ENCODE data around the gene GNA12. TPM values are rescaled to one million over a fixed set of nuclear protein-coding genes. Genes with fewer than 3 reads are reported as not detected.

GNA12 gene
- total and polyA plus RNA-seq, 5 donors from 2014 or later: 5.0 to 29.1 (median 7.9) TPM

- H3K27ac Mint-ChIP-seq: peak overlapping the region in 1 of 3 donors; percentile 35
- Histone ChIP-seq H3K36me3 (ENCODE audit: control insufficient read depth, insufficient read depth, low read length) (no peaks in the 10 kb centered on the region), H3K27me3 (ENCODE audit: control insufficient read depth, insufficient read depth, low read length) (no peaks in the 10 kb centered on the region), H3K9me3 (ENCODE audit: control insufficient read depth in 2 of 2, low read length in 2 of 2) (no peaks in the 10 kb centered on the region), H3K27ac (ENCODE audit: insufficient read depth, low read length, poor library complexity, severe bottlenecking) (no peak overlapping the region), H3K4me3 (ENCODE audit: low read depth, low read length) (no peak overlapping the region), H3K4me1 (ENCODE audit: control insufficient read depth, insufficient read depth, low read length, poor library complexity, severe bottlenecking) (no peaks in the 10 kb centered on the region)
- no peaks in the 10 kb centered on the region for H3K27me3 Mint-ChIP-seq
- peak overlapping the region in 1 of 4 donors; percentile 8 for H3K4me3 Mint-ChIP-seq
- DNase-seq (no peak), ATAC-seq (ENCODE audit: low read depth in 2 of 2) (no peak)
- peaks cover 0 to 2% (median 0%) of the 10 kb centered on the region in 7 donors for H3K9me3 Mint-ChIP-seq
- peaks cover 11% of the 10 kb centered on the region for H3K36me3 Mint-ChIP-seq
- peaks cover 21 to 59% (median 32%) of the 10 kb centered on the region in 4 donors for H3K4me1 Mint-ChIP-seq
These were observed 41.4 kb downstream of the GNA12 start for GRCh38 chr7:2802504-2803341.

GRCh38 chr7:2802101-2802500, 42.0 kb downstream of the GNA12 start:
- H3K27ac Mint-ChIP-seq: no peak overlapping the region
- Histone ChIP-seq H3K27ac (ENCODE audit: insufficient read depth, low read length, poor library complexity, severe bottlenecking) (no peak overlapping the region), H3K4me1 (ENCODE audit: control insufficient read depth, insufficient read depth, low read length, poor library complexity, severe bottlenecking) (no peaks in the 10 kb centered on the region), H3K9me3 (ENCODE audit: control insufficient read depth in 2 of 2, low read length in 2 of 2) (no peaks in the 10 kb centered on the region), H3K4me3 (ENCODE audit: low read depth, low read length) (no peak overlapping the region), H3K36me3 (ENCODE audit: control insufficient read depth, insufficient read depth, low read length) (no peaks in the 10 kb centered on the region), H3K27me3 (ENCODE audit: control insufficient read depth, insufficient read depth, low read length) (no peaks in the 10 kb centered on the region)
- DNase-seq: no peak
- no peak overlapping the region for H3K4me3 Mint-ChIP-seq
- peaks cover 24 to 59% (median 32%) of the 10 kb centered on the region in 4 donors for H3K4me1 Mint-ChIP-seq
- ATAC-seq (ENCODE audit: low read depth in 2 of 2): no peak
- H3K9me3 Mint-ChIP-seq: peaks cover 0 to 2% (median 0%) of the 10 kb centered on the region in 7 donors
- no peaks in the 10 kb centered on the region for H3K27me3 Mint-ChIP-seq
- H3K36me3 Mint-ChIP-seq: peaks cover 11% of the 10 kb centered on the region

GRCh38 chr7:2800931-2801688, 43.0 kb downstream of the GNA12 start:
- DNase-seq: peak in 1 of 3 donors; percentile 28
- Histone ChIP-seq H3K9me3 (ENCODE audit: control insufficient read depth in 2 of 2, low read length in 2 of 2) (no peaks in the 10 kb centered on the region), H3K4me3 (ENCODE audit: low read depth, low read length) (no peak overlapping the region), H3K4me1 (ENCODE audit: control insufficient read depth, insufficient read depth, low read length, poor library complexity, severe bottlenecking) (no peaks in the 10 kb centered on the region), H3K36me3 (ENCODE audit: control insufficient read depth, insufficient read depth, low read length) (no peaks in the 10 kb centered on the region), H3K27me3 (ENCODE audit: control insufficient read depth, insufficient read depth, low read length) (no peaks in the 10 kb centered on the region), H3K27ac (ENCODE audit: insufficient read depth, low read length, poor library complexity, severe bottlenecking) (no peak overlapping the region)
- Mint-ChIP-seq H3K4me3 (no peak overlapping the region), H3K4me1 (peaks cover 24 to 61% (median 32%) of the 10 kb centered on the region in 4 donors), H3K9me3 (peaks cover 0 to 2% (median 0%) of the 10 kb centered on the region in 7 donors), H3K27me3 (no peaks in the 10 kb centered on the region), H3K27ac (peak overlapping the region in 2 of 3 donors; percentile 44 to 79), H3K36me3 (peaks cover 11% of the 10 kb centered on the region)
- no peak for ATAC-seq (ENCODE audit: low read depth in 2 of 2)

- ATAC-seq (ENCODE audit: low read depth in 2 of 2) (no peak), DNase-seq (no peak)
- Mint-ChIP-seq H3K36me3 (peaks cover 11% of the 10 kb centered on the region), H3K4me1 (peaks cover 24 to 61% (median 32%) of the 10 kb centered on the region in 4 donors), H3K4me3 (peak overlapping the region in 1 of 4 donors; percentile 4), H3K27me3 (no peaks in the 10 kb centered on the region), H3K9me3 (peaks cover 0 to 2% (median 0%) of the 10 kb centered on the region in 7 donors), H3K27ac (peak overlapping the region in 2 of 3 donors; percentile 22 to 44)
- Histone ChIP-seq H3K27ac (ENCODE audit: insufficient read depth, low read length, poor library complexity, severe bottlenecking) (no peak overlapping the region), H3K36me3 (ENCODE audit: control insufficient read depth, insufficient read depth, low read length) (no peaks in the 10 kb centered on the region), H3K27me3 (ENCODE audit: control insufficient read depth, insufficient read depth, low read length) (no peaks in the 10 kb centered on the region), H3K9me3 (ENCODE audit: control insufficient read depth in 2 of 2, low read length in 2 of 2) (no peaks in the 10 kb centered on the region), H3K4me1 (ENCODE audit: control insufficient read depth, insufficient read depth, low read length, poor library complexity, severe bottlenecking) (no peaks in the 10 kb centered on the region), H3K4me3 (ENCODE audit: low read depth, low read length) (no peak overlapping the region)
These were observed 43.7 kb downstream of the GNA12 start for GRCh38 chr7:2800220-2800930.

- ATAC-seq (ENCODE audit: low read depth in 2 of 2): no peak
- H3K9me3 Mint-ChIP-seq: peaks cover 0 to 2% (median 0%) of the 10 kb centered on the region in 7 donors
- no peak overlapping the region for H3K27ac ChIP-seq (ENCODE audit: insufficient read depth, low read length, poor library complexity, severe bottlenecking)
- no peak overlapping the region for H3K27ac Mint-ChIP-seq
- H3K4me1 Mint-ChIP-seq: peaks cover 24 to 58% (median 30%) of the 10 kb centered on the region in 4 donors
- H3K4me1 ChIP-seq (ENCODE audit: control insufficient read depth, insufficient read depth, low read length, poor library complexity, severe bottlenecking): no peaks in the 10 kb centered on the region
- H3K27me3 ChIP-seq (ENCODE audit: control insufficient read depth, insufficient read depth, low read length): no peaks in the 10 kb centered on the region
- peaks cover 10% of the 10 kb centered on the region for H3K36me3 ChIP-seq (ENCODE audit: control insufficient read depth, insufficient read depth, low read length)
- H3K27me3 Mint-ChIP-seq: no peaks in the 10 kb centered on the region
- peaks cover 17% of the 10 kb centered on the region for H3K36me3 Mint-ChIP-seq
- no peak for DNase-seq
- no peak overlapping the region for H3K4me3 ChIP-seq (ENCODE audit: low read depth, low read length)
- no peak overlapping the region for H3K4me3 Mint-ChIP-seq
- H3K9me3 ChIP-seq (ENCODE audit: control insufficient read depth in 2 of 2, low read length in 2 of 2): no peaks in the 10 kb centered on the region
These were observed 44.9 kb downstream of the GNA12 start for GRCh38 chr7:2799253-2799652.

GRCh38 chr7:2798669-2799068, 45.4 kb downstream of the GNA12 start:
- H3K27ac Mint-ChIP-seq: no peak overlapping the region
- Histone ChIP-seq H3K36me3 (ENCODE audit: control insufficient read depth, insufficient read depth, low read length) (peaks cover 16% of the 10 kb centered on the region), H3K9me3 (ENCODE audit: control insufficient read depth in 2 of 2, low read length in 2 of 2) (no peaks in the 10 kb centered on the region), H3K4me1 (ENCODE audit: control insufficient read depth, insufficient read depth, low read length, poor library complexity, severe bottlenecking) (no peaks in the 10 kb centered on the region), H3K27me3 (ENCODE audit: control insufficient read depth, insufficient read depth, low read length) (no peaks in the 10 kb centered on the region), H3K27ac (ENCODE audit: insufficient read depth, low read length, poor library complexity, severe bottlenecking) (no peak overlapping the region), H3K4me3 (ENCODE audit: low read depth, low read length) (no peak overlapping the region)
- H3K36me3 Mint-ChIP-seq: peaks cover 17% of the 10 kb centered on the region
- DNase-seq (no peak), ATAC-seq (ENCODE audit: low read depth in 2 of 2) (no peak)
- H3K4me1 Mint-ChIP-seq: peaks cover 24 to 52% (median 30%) of the 10 kb centered on the region in 4 donors
- H3K9me3 Mint-ChIP-seq: peaks cover 0 to 2% (median 0%) of the 10 kb centered on the region in 7 donors
- H3K27me3 Mint-ChIP-seq: no peaks in the 10 kb centered on the region
- H3K4me3 Mint-ChIP-seq: no peak overlapping the region
